SK-N-SH (cell line): Measurements from ENCODE around the gene SCT. TPM values are rescaled to one million over a fixed set of nuclear protein-coding genes. Genes with fewer than 3 reads are reported as not detected.

Source experiments
- CTCF ChIA-PET: fragments of 300-600, 350-600 bp; formaldehyde crosslinking; extraction: SDS; loops from one replicate; lab custom pipeline; 2021; lab: Yijun Ruan, JAX
- POLR2A ChIA-PET: fragments of 350-600 bp; sonication (Branson Sonifier 250); formaldehyde crosslinking; extraction: SDS; loops from one replicate; lab custom pipeline; 2020; ENCODE audit warnings: antibody characterized with exemption, inconsistent platforms; lab: Yijun Ruan, JAX
- DNase-seq: peaks from one replicate; pipeline ENCODE4 v3.0.0; 2012
- H2AFZ ChIP-seq: fragments of 200-600 bp; sonication (generic); 2 replicates; pipeline ENCODE4 v1.8.1; 2016; ENCODE audit warnings: antibody characterized with exemption, mild to moderate bottlenecking, low read depth
- H3F3A ChIP-seq: fragments of 200-600 bp; sonication (generic); replicated peaks from 2 replicates; pipeline ENCODE3; 2016; ENCODE audit warnings: antibody characterized with exemption, mild to moderate bottlenecking; ENCODE audit not compliant: insufficient read depth
- H3K27ac ChIP-seq, 2 experiments: fragments of 200-500 bp in 1 of 2; fragments of 200-600 bp in 1 of 2; sonication (Bioruptor generic) in 1 of 2; sonication (generic), shearing (Covaris generic) in 1 of 2; 2 replicates each; pipeline versions ENCODE4 v1.5.1 to v1.6.1; 2014 to 2016; ENCODE audit warnings: low read depth in 2 of 2, inconsistent platforms in 1 of 2, low read length in 1 of 2, mild to moderate bottlenecking in 1 of 2, mixed read lengths in 1 of 2
- H3K27me3 ChIP-seq: fragments of 200-600 bp; sonication (generic), shearing (Covaris generic); 2 replicates; pipeline ENCODE4 v1.6.1; 2016; ENCODE audit warnings: mixed run types; ENCODE audit not compliant: insufficient read depth
- H3K36me3 ChIP-seq, 2 experiments: fragments of 200-500 bp in 1 of 2; fragments of 200-600 bp in 1 of 2; sonication (Bioruptor generic) in 1 of 2; sonication (generic) in 1 of 2; replicated peaks in 1 of 2; 2 replicates each; pipeline versions ENCODE3 to v1.5.1; 2014 to 2016; ENCODE audit warnings: low read length in 1 of 2, mild to moderate bottlenecking in 1 of 2; ENCODE audit not compliant: insufficient read depth in 2 of 2, control insufficient read depth in 1 of 2
- H3K4me1 ChIP-seq, 2 experiments: fragments of 200-500 bp in 1 of 2; fragments of 200-600 bp in 1 of 2; sonication (Bioruptor generic) in 1 of 2; sonication (generic), shearing (Covaris generic) in 1 of 2; 2 replicates each; pipeline versions ENCODE4 v1.5.1 to v1.6.1; 2014 to 2016; ENCODE audit warnings: low read depth in 1 of 2, low read length in 1 of 2, mixed run types in 1 of 2; ENCODE audit not compliant: insufficient read depth in 2 of 2, control insufficient read depth in 1 of 2
- H3K4me2 ChIP-seq: fragments of 200-600 bp; sonication (generic), shearing (Covaris generic); 2 replicates; pipeline ENCODE4 v1.6.1; 2017; ENCODE audit warnings: mixed run types
- H3K4me3 ChIP-seq, 2 experiments: fragments of 200-500 bp in 1 of 2; fragments of 200-600 bp in 1 of 2; sonication (Bioruptor generic) in 1 of 2; sonication (generic), shearing (Covaris generic) in 1 of 2; 2 replicates each; pipeline versions ENCODE4 v1.5.1 to v1.8.1; 2014 to 2016; ENCODE audit warnings: low read depth in 2 of 2, inconsistent platforms in 1 of 2, low read length in 1 of 2, mild to moderate bottlenecking in 1 of 2, mixed read lengths in 1 of 2, moderate library complexity in 1 of 2
- H3K79me2 ChIP-seq: fragments of 200-600 bp; sonication (generic); 2 replicates; pipeline ENCODE4 v1.8.1; 2017; ENCODE audit warnings: mild to moderate bottlenecking; ENCODE audit not compliant: insufficient read depth
- H3K9ac ChIP-seq: fragments of 200-600 bp; sonication (generic); 2 replicates; pipeline ENCODE4 v1.6.1; 2017; ENCODE audit warnings: mixed run types
- H3K9me2 ChIP-seq: fragments of 200-600 bp; sonication (generic); 2 replicates; pipeline ENCODE4 v1.6.1; 2017; ENCODE audit warnings: mixed run types
- H3K9me3 ChIP-seq: fragments of 200-600 bp; sonication (generic); 2 replicates; pipeline ENCODE4 v1.6.1; 2017; ENCODE audit warnings: mixed run types, mild to moderate bottlenecking, moderate library complexity
- H4K20me1 ChIP-seq: fragments of 200-600 bp; sonication (generic); 2 replicates; pipeline ENCODE4 v1.6.1; 2017; ENCODE audit warnings: mild to moderate bottlenecking, mixed run types; ENCODE audit not compliant: insufficient read depth
- CHD2 ChIP-seq: fragments of 150-350 bp; IDR thresholded peaks from 2 replicates; pipeline ENCODE4 v1.6.1; 2018; ENCODE audit warnings: low read length; ENCODE audit not compliant: partially characterized antibody
- EP300 ChIP-seq, 2 experiments: IDR thresholded peaks; 2 replicates each; pipeline versions ENCODE4 v1.4.0 to v1.6.1; 2012; ENCODE audit warnings: borderline replicate concordance in 1 of 2, low read depth in 1 of 2, low read length in 1 of 2
- FOSL2 ChIP-seq: IDR thresholded peaks from 2 replicates; pipeline ENCODE4 v1.4.0; 2012; ENCODE audit warnings: low read depth, mild to moderate bottlenecking, moderate library complexity, borderline replicate concordance
- JUND ChIP-seq: IDR thresholded peaks from 2 replicates; pipeline ENCODE4 v1.4.0; 2012
- MEF2A ChIP-seq: IDR thresholded peaks from 2 replicates; pipeline ENCODE4 v1.4.0; 2012; ENCODE audit warnings: low read depth, borderline replicate concordance
- MXI1 ChIP-seq: IDR thresholded peaks from 2 replicates; pipeline ENCODE4 v1.6.1; 2012; ENCODE audit warnings: mild to moderate bottlenecking, low read depth, low read length, improper control_type of control experiment
- NFIC ChIP-seq: IDR thresholded peaks from 2 replicates; pipeline ENCODE4 v1.4.0; 2012; ENCODE audit warnings: borderline replicate concordance
- NRF1 ChIP-seq: IDR thresholded peaks from 2 replicates; pipeline ENCODE4 v1.6.1; 2012; ENCODE audit warnings: low read depth, mild to moderate bottlenecking, low read length
- POLR2AphosphoS5 ChIP-seq: IDR thresholded peaks from 2 replicates; pipeline ENCODE4 v1.6.1; 2012; ENCODE audit warnings: low read depth, low read length
- RCOR1 ChIP-seq: fragments of 150-350 bp; IDR thresholded peaks from 2 replicates; pipeline ENCODE4 v1.6.1; 2017; ENCODE audit warnings: antibody characterized with exemption, low read length
- SIN3A ChIP-seq: IDR thresholded peaks from 2 replicates; pipeline ENCODE4 v1.6.1; 2012; ENCODE audit warnings: low read depth, mild to moderate bottlenecking, low read length, moderate library complexity, borderline replicate concordance
- TAF1 ChIP-seq: IDR thresholded peaks from 2 replicates; pipeline ENCODE4 v1.6.1; 2012; ENCODE audit warnings: low read depth, mild to moderate bottlenecking, low read length, moderate library complexity, borderline replicate concordance
- TCF12 ChIP-seq: IDR thresholded peaks from 2 replicates; pipeline ENCODE4 v1.4.0; 2012
- TEAD4 ChIP-seq: IDR thresholded peaks from 2 replicates; pipeline ENCODE4 v1.4.0; 2012; ENCODE audit warnings: mild to moderate bottlenecking, borderline replicate concordance; ENCODE audit not compliant: insufficient read depth
- WGBS: methylation state at CpG from one replicate; pipeline ENCODE4 v1.1.6; 2017; ENCODE audit warnings: low lambda C conversion rate; 5-methylcytosine and 5-hydroxymethylcytosine counted together
- polyA plus RNA-seq, 3 experiments: library from polyadenylated mRNA; depleted of rRNA; stranded (reverse); fragments of >200 nt; gene quantifications; 2 replicates each; pipeline ENCODE4 v1.2.3, GENCODE V29; 2012
- TF ChIP-seq, protein P1 (sequence below): fragments of 150-350 bp; IDR thresholded peaks from 2 replicates; pipeline ENCODE4 v1.6.1; 2017; ENCODE audit warnings: antibody characterized with exemption, low read length, low read depth, borderline replicate concordance
- TF ChIP-seq, protein P2 (sequence below): IDR thresholded peaks from 2 replicates; pipeline ENCODE4 v1.4.0; 2012; ENCODE audit warnings: low read depth, borderline replicate concordance
- TF ChIP-seq, protein P3 (sequence below): fragments of 150-350 bp; IDR thresholded peaks from 2 replicates; pipeline ENCODE4 v1.6.1; 2016; ENCODE audit warnings: mild to moderate bottlenecking, low read depth, low read length

The SCT gene
- polyA plus RNA-seq, 1 of the 3 experiments (the other 2 are of a cell fraction) = not detected

DNA sequence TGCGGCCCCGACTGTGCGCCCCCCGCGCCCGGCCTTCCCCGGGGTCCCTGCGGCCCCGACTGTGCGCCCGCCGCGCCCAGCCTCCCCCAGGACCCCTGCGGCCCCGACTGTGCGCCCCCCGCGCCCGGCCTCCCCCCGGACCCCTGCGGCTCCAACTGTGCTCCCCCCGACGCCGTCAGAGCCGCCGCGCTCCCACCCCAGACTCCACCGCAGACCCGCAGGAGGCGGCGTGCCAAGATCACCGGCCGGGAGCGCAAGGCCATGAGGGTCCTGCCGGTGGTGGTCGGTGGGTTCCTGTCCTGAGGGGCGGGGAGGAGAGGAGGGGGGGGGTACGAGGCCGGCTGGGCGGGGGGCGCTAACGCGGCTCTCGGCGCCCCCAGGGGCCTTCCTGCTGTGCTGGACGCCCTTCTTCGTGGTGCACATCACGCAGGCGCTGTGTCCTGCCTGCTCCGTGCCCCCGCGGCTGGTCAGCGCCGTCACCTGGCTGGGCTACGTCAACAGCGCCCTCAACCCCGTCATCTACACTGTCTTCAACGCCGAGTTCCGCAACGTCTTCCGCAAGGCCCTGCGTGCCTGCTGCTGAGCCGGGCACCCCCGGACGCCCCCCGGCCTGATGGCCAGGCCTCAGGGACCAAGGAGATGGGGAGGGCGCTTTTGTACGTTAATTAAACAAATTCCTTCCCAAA lies 13.2 kb upstream of the SCT start:
- H3K27me3 ChIP-seq = no peaks in the 10 kb centered on the region
- H3K9me3 ChIP-seq = no peaks in the 10 kb centered on the region
- WGBS = 85% methylated on average over 42 of the region's 69 CpGs
- H3K36me3 ChIP-seq = peaks cover 0 to 5% of the 10 kb centered on the region in 2 experiments
- H3K27ac ChIP-seq = no peak overlapping the region
- no peaks in the 10 kb centered on the region for H3K79me2 ChIP-seq
- H3K4me1 ChIP-seq = peaks cover 0 to 12% of the 10 kb centered on the region in 2 experiments; a peak in 1 of 4 replicates
- POLR2A ChIA-PET = no interaction called here
- no peak overlapping the region for H3K4me2 ChIP-seq
- TF ChIP-seq MXI1 (no peak), TEAD4 (no peak), TCF12 (no peak), EP300 (IDR thresholded peaks at IDR 0.05; ENCODE audit: borderline replicate concordance in 1 of 2, low read depth in 1 of 2, low read length in 1 of 2) (no peak), SIN3A (no peak), NRF1 (no peak), CHD2 (no peak), TAF1 (no peak), MEF2A (no peak), RCOR1 (no peak), FOSL2 (no peak), NFIC (no peak), POLR2AphosphoS5 (no peak), JUND (no peak)
- TF ChIP-seq, protein P1, sequence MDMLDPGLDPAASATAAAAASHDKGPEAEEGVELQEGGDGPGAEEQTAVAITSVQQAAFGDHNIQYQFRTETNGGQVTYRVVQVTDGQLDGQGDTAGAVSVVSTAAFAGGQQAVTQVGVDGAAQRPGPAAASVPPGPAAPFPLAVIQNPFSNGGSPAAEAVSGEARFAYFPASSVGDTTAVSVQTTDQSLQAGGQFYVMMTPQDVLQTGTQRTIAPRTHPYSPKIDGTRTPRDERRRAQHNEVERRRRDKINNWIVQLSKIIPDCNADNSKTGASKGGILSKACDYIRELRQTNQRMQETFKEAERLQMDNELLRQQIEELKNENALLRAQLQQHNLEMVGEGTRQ = no peak
- TF ChIP-seq, protein P2, sequence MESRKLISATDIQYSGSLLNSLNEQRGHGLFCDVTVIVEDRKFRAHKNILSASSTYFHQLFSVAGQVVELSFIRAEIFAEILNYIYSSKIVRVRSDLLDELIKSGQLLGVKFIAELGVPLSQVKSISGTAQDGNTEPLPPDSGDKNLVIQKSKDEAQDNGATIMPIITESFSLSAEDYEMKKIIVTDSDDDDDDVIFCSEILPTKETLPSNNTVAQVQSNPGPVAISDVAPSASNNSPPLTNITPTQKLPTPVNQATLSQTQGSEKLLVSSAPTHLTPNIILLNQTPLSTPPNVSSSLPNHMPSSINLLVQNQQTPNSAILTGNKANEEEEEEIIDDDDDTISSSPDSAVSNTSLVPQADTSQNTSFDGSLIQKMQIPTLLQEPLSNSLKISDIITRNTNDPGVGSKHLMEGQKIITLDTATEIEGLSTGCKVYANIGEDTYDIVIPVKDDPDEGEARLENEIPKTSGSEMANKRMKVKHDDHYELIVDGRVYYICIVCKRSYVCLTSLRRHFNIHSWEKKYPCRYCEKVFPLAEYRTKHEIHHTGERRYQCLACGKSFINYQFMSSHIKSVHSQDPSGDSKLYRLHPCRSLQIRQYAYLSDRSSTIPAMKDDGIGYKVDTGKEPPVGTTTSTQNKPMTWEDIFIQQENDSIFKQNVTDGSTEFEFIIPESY = no peak
- TF ChIP-seq, protein P3, sequence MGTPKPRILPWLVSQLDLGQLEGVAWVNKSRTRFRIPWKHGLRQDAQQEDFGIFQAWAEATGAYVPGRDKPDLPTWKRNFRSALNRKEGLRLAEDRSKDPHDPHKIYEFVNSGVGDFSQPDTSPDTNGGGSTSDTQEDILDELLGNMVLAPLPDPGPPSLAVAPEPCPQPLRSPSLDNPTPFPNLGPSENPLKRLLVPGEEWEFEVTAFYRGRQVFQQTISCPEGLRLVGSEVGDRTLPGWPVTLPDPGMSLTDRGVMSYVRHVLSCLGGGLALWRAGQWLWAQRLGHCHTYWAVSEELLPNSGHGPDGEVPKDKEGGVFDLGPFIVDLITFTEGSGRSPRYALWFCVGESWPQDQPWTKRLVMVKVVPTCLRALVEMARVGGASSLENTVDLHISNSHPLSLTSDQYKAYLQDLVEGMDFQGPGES = no peak
- TF ChIP-seq, all 33 proteins: peak for 0
- Histone ChIP-seq H3K4me3 (no peak overlapping the region), H2AFZ (no peak overlapping the region), H4K20me1 (peaks cover 7% of the 10 kb centered on the region; the same call in 1 of the 2 replicates), H3K9ac (no peak overlapping the region), H3F3A (no peaks in the 10 kb centered on the region), H3K9me2 (no peaks in the 10 kb centered on the region)
- CTCF ChIA-PET = interaction anchor here (0.5 kb wide), 1 partner anchor 124 kb away, joined by 3 read pairs; no protein-coding TSS in a partner anchor
- peak; percentile 40 for DNase-seq
